HG02870 (cell line): ENCODE data around the gene DOK3.

Experiments used
- ATAC-seq: cut with Tn5 transposase; IDR thresholded peaks from one replicate; pipeline ENCODE4 v1.9.1; 2021; ENCODE audit warnings: mild to moderate bottlenecking, moderate library complexity; ENCODE audit not compliant: unreplicated experiment

DOK3 gene

DNA sequence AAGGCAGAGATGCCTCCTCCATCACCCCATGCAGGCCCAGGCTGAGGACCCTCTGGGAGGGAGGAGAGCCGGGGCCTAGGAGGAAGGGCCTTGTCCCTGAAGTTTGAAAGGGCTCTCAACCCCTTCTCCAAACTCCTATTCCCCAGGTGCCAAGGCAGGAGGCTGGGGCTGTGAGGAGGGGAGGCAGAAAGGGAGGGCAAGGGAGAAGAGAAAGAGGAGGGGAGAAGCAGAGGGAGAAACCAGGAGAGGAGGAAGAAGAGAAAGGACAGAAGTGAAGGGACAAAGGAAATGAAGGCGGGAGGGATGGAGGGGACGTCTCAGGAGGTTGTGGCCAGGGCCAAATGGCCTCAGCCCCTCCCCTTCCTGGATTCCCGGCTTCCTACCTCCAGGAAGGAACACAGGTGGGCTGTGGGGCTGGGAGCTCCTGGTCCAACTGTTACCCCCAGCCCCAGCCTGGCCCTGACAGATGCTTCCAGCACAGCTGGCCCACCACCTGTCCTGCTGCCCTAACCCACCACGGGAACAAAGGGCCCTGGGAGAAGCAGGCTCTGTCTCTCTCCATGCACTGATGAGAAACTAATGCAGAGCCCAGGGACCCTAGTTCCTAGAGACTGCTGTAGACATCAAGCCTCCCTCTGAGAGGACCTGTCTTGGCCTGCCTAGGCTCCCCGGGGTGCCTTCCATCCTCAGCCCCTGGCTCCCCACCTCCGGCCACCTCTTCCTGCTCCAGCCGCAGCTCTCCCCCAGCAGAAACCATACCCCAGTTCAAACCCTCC is 39.7 kb downstream of the DOK3 start:
- no peak for ATAC-seq

DNA sequence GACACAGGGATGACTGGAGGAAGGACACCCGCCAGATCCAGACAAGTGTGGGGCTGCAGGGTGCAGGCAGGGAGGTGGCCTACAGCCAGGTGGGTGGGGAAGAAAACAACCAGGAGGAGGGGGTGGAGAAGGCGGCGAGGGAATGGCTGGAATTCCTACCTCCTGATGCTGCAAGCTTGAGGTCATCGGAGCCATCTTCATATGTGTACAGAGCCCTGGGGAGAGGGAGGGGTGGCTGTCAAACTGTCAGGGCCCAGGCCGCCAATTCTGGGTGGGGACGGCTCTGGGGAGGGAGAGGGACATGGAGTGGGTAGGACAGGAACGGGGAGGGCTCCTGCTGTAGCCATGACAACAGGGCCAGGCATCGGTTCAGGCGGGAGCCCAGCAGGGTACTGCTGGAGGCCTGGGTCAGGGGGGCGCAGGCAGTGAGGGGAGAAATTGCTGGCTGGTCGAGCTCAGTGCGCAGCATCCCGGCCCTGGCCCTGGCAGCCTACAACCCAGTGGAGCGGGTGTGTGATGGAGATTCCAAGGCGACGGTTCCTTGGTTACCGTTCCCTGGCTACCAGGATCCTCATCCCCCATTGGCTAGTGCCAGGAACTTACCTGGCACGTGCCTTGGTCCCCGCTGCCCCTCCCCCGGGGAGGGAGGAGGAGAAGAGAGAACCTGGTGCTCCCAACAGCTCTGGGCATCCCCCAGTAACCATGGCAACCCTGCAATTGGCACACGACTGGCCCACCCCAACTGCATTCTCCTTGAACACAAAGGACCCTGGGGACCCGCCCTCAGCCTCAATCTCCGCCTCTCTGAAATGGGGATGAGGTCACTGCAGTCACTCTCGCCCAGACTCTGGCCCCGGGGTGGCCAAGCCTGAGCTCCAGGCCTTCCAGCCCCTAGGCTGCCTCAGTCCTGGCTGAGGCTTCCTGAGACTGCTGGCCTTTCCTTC is 40.7 kb downstream of the DOK3 start:
- no peak for ATAC-seq

DNA sequence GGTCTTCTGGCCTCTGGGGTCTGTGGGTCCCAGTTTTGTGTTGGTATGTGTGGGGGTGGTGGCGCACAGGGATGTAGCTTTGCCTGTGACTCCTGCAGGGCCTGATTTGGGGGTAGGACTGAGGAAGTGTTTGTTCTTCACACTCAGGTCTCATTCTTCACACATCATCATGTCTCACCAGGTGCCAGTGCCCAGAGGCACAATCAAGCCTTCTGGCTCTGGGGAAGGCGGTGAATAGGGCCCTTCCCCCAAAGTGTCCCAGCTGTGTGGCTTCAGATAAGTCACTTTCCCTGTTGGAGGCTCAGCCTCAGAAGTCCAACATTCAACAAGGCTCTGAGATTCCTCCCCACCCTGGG is 41.3 kb downstream of the DOK3 start:
- no peak for ATAC-seq

DNA sequence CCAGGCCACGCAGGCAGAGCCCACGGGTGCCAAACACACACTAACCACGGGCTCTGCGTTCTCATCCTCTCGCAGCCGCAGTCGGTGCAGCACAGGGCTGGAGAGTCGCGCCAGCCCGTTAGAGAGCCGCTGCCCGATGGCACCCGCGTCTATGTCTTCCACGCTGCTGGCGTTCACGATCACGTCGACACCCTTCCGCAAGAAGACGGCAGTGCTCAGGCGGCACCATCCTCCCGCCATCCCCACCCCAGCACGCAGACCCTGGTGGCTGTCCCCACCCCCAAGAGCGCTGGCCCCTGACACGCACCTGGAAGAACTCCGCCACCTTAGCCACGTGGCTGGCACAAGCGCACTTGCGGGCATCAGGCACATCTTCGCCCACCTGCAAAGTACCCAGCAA is 42.2 kb downstream of the DOK3 start:
- ATAC-seq = no peak

DNA sequence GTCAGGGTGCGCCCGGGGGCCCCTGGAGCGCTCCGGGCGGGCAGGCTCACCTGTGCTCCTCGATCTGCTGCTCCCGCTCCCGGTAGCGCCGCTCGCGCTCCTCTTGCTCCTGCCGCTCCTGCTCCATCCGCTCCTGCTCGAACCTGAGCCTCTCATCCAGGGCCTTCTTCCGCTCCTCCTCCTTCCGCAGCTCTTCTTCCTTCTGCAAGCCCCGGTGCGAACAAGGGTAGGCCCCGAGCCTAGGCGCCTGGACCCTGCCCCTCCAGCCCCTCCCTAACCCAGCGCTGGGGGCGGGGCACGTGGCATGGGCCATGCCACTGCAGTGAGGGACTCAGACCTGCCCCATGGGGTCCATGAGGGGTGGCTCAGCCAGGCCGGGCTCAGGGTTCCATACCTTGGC is 42.8 kb downstream of the DOK3 start:
- no peak for ATAC-seq

DNA sequence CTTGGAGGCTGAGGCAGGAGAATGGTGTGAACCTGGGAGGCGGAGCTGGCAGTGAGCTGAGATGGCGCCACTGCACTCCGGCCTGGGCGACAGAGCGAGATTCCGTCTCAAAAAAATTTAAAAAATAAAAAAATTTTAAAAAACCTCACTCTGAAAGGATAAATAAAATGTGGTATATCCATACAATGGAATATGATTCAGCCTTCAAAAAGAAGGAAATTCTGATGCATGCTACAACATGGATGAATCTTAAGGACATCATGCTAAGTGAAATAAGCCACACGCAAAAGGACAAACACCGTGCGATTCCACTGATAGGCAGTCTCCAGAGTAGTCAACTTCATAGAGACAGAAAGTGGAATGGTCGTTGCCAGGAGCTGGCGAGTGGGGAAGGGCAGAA is 44.6 kb downstream of the DOK3 start:
- ATAC-seq = no peak

DNA sequence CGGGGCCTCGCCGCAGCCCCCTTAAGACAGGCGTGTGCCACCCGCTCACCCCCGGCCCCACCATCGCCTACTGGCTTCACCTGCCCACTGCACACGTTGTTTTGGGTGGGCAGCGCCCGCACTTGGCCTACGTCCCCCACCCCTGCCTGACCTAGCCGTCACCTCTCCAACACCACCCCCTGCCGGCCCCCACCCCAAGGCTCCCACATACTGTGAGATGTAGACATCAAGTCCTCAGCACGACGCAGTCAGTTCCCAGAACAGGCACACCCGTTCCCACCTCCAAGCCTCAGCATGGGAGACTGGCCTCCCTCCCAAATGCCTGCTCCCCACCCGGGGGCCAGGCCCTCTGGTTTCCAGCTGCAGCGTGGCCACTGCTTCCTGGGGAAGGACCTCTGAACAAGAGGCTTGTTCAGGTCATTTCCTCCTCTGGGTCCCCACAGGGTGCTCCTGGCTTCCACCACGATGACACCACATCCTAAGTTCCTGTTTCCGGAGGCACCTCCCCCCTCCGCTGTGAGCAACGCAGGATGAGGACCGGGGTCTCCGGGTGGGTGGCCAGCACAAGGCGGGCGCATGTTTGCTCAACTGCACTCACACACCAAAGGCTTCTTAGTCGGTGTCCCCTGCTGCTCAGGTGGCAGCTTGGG is 47.5 kb downstream of the DOK3 start:
- no peak for ATAC-seq

DNA sequence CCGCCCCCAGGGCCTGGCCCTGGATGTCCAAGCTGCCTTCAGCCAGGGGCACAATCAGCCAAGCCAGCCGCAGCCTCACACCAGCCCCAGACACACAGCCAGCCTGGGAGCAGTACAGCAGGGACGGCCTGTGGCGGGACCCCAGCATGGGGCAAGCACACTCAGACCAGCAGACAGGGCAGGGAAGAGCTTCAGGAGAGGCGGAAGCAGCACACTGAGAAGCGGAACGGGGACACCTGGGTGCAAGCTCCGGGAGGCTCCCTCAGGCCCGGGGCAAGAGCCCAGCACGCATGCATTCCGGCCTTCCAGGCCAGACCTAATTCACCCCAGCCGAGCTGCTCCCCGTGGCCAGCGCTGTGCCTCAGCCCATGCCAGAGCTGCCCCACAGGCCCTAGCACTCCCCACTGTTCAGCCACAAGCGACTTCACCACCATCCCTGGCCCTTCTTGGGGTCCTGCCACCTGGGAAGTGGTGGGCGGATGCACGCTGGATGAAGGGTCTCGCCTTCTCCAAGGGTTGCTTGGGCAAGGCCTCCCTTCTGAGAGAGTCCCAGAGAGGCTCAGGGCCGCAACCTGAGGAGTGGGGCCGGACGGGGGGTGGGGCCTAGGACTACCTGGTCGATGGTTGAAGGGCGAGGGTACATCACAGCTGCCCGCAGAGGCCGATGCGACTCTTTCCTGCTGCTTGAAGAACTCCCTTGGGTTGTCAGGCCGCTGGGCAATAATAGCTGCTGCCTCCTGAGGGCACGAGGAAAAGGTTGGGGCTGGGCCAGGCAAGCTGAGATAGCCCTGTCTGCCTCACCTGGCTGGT is 49.6 kb downstream of the DOK3 start:
- ATAC-seq = no peak

DNA sequence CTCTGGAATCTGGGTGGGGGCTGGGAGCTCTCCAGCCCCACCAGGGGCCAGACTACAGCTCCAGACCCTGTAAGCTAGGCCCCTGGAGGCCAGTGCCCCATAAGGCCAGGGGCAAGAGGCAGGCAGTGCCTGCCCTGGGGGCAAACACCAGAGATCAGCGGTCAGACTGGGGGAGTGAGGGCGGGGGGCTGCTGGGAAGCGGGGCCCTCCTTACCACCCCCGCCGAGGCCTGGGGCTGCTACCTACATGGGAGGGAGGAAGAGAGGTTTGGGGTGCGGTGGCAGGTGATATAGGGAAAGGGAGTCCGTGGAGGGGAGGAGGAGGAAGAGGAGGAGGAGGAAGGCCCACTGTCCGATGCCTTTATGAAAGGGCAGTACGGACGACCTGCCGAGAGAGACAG is 50.3 kb downstream of the DOK3 start:
- no peak for ATAC-seq

DNA sequence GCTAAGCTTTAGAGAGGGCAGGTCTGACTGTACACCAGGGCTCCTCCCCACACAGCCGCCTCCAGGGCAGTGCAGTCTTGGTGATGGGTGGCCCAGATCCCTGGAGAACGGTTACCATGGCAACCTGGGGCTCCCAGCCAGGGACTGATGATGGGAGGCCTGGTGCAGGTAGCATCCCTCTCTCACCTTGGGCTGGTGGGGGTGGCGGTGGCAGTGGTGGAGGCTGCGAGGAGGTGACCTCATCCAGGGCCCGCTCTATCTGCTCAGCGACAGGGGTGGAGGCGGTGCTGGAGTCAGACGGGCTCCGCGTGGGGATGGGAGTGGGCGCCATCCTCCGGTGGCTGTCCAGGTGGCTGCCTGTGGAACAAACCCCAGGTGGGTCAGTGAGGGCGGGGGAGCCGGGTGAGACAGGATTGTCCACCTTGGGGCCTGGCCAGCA is 50.7 kb downstream of the DOK3 start:
- no peak for ATAC-seq

DNA sequence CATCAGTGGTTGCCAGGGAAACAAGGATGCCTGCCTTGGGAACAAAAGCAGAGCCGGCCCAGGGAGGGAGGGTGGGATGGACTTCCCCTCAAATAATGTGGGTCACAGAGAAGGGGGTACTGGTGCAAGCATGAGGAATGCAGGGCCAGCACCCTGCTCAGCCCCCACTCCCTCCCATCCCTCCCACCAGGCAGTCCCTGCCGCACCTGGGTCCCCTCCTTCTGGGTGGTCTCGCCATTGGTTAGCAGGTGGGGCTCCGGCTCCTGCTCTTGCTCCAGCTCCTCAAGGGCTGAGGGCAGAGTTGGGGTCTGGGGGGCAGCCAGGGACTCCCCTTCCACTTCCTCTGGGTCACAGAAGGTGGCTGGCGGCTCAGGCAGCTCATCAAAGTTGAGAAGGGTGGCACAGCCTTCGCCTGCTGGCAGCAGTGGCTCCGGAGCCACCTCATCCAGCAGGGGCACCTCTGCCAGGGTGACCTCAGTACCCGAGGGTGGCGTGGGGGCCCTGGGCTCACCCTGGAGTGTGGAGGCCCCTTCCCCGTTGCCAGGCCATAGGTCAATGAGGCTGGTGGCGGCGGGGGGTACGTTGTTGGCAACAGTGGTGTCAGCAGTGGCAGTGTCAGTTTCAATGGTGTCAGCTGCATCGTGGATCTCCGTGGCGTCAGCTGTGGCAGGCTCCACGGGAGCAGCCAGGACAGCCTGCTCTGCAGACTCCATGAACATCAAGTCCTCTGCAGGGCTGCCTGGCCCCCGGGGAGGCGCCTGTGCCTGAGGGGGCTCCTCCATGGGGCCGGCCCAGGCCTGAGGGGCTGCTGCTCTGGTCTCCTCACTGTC is 51.6 kb downstream of the DOK3 start:
- ATAC-seq = no peak

DNA sequence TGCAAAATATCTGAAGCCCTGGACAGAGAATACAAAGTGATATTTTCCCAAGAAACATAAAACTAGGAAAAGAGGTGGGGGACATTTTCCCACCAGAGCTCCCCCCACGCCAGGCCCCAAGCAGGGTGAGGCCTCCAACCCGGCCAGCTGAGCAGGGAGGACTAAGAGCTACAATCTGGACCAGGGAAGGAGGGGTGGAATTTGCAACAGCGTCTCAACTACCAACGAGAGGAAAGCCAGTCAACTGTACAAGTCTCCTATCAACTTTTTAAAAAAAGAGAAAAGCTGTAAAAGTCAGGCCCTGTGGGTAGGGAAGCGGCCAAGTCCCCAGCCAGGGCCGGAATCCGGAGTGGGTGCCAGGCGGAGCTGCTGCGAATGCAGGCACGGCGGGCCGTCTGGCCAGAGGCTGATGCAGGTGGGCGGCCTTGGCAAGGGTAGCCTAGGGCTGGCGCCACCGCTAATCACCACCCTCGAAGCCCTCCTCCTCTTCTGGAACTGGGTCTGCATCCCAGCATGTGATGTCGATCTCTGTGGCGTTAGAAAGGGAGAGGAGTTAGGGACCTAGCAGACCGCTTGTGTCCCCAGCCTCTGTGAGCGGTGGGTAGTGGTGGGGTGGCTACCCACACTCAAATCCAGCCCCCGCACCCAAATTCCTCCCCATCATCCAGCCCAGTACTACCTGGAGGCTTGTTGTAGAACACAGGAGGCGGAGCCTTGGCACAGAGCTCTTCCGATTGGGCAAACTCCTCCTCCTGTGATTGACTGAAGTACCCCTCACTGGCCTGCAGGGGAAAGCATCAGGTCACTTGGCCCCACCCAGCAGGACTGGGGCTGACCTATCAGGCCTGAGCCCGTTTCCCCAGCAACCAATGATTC is 52.4 kb downstream of the DOK3 start:
- peak; percentile 46 for ATAC-seq

DNA sequence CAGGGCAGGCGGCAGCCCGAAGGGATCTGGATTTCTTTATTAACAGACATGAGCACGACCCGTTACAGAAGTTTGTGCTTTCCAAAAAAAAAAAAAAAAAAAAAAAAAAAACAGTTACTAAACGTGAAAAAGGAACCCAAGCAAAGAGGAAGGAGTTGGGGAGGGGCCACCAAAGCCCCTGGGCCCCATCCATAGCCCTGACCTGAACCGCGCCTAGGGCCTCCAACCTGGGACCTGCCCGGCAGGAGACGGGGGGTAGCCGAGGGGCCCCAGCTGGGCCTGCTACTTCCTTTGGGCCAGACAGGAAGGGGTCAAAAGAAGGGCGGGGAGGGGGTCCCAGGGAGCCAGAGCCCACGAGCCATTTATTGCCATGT is 53.0 kb downstream of the DOK3 start:
- no peak for ATAC-seq

DNA sequence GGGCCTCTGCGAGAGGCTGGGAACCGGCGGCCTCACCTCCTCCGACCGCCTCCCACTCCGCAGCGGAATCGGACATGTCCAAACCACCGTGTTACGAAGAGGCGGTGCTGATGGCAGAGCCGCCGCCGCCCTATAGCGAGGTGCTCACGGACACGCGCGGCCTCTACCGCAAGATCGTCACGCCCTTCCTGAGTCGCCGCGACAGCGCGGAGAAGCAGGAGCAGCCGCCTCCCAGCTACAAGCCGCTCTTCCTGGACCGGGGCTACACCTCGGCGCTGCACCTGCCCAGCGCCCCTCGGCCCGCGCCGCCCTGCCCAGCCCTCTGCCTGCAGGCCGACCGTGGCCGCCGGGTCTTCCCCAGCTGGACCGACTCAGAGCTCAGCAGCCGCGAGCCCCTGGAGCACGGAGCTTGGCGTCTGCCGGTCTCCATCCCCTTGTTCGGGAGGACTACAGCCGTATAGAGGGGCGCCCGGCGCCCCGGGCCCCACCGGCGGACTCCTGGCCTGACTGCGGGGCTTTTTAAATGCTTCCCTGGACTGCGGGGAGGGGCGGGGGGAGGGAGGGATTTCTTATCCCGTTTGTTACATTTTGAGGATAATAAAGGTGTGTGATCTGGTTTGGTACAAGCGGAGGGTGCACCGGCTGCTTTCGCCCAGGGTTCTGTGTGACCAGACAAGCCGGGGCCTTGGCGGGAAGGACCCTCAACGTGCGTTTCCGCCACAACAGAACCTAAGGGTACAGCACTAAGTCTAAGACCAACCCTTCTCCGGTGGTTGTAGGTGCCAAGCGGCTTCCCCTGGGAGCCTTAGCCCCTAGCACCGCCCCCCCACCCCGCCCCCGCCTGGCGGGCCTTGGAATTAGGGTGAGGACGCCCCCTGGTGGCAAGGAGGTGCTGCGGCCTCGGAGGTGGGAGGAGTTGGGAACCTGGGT is 53.7 kb downstream of the DOK3 start:
- peak; percentile 6 for ATAC-seq

DNA sequence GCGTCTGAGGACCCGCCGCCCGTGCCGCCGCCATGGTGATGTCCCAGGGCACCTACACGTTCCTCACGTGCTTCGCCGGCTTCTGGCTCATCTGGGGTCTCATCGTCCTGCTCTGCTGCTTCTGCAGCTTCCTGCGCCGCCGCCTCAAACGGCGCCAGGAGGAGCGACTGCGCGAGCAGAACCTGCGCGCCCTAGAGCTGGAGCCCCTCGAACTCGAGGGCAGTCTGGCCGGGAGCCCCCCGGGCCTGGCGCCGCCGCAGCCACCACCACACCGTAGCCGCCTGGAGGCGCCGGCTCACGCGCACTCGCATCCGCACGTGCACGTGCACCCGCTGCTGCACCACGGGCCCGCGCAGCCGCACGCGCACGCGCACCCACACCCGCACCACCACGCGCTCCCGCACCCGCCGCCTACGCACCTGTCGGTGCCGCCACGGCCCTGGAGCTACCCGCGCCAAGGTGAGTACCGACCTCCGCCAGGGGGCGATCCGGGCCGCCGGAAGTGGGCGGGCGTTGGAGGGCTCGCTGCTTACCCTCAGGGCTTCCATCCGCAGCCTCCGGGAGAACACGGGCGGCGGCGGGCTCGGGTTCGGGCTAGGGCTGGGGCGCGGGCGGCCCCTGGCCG is 54.5 kb downstream of the DOK3 start:
- ATAC-seq = peak; percentile 37

DNA sequence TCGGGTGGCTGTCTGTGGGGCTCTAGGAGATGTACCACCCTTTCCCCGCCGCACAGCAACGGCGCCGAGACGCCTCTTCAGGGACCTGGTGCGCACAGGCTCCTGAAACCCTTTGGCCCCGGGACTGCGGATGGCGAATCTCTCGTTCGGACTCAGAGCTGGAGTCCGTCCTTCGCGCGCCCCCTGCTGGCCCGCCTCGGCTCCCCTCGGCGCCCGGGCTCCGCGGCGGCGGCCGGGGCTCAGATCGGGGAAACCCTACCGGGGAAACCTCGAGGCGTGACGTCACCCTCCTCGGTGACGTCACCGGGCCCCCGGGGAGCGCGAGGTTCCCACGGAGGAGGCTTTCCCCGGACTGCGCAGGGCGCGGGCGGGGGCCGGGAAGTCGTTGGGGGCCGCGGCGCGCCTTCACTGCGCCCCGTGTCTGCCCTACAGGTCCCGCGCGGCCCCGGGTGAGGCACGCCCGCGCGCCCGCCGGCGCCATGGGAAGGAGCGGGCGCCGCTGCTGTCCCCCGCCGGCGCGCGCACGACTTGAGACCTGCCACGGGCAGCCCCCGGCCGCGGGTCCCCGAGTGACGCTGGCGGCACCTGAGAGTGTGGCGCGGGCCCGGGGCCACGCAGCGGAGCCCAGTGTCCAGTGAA is 55.1 kb downstream of the DOK3 start:
- ATAC-seq = peak; percentile 34

DNA sequence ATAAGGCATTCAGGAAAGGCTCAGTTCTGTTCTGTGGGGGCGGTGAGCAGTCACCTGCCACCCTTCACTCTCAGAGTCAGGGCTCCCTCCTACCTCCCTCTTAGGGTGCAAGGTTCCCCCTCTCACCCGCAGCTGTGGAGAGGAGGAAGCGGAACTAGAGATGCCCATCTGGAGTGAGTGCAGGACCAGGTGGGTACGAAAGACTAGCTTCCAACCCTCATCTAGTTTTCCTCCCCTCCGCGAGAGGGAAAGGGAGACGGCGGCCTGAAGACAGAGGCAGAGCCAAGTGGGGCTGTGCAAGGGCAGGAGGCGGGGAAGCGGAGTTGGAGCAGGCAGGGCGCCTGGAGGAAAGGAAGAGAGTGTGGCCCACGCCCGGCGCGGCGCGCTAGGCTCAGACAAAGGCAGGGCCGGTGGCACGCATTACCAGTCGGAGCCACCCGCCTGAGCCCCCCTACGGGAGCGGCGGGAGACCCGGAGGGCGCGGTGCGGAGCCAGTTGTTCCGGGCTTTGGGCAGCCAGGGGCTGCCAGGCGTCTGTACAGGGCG is 55.7 kb downstream of the DOK3 start:
- ATAC-seq = no peak
